ENCODE measurements around the gene DCLRE1B.

DNA sequence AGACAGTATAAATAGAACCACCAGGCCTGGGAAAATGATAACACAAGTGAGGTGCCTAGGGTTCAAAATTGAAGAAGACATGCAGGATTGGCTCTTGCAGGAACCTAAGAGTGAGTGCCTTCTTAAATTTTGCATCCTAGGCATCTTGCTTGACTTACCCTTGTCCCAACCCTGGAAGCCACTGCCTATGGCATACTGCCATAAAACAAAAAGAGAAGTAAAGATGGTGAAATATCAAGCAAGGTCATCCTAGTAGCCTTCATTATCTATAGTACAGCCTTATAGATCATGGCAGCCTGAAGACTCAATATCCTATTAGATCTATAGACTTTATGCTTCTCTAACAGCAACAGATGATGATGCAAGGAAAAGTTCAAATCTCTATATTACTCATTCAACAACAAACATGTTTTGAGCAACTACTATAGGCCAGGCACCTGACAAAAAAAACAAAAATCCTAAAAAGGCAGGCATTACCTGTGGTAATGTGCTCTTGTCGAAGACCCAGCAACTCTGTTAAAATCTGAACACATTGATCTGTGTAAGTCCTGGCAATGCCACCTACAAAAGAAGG, 6.8 kb upstream of the DCLRE1B start:
- TF ChIP-seq, protein P1, sequence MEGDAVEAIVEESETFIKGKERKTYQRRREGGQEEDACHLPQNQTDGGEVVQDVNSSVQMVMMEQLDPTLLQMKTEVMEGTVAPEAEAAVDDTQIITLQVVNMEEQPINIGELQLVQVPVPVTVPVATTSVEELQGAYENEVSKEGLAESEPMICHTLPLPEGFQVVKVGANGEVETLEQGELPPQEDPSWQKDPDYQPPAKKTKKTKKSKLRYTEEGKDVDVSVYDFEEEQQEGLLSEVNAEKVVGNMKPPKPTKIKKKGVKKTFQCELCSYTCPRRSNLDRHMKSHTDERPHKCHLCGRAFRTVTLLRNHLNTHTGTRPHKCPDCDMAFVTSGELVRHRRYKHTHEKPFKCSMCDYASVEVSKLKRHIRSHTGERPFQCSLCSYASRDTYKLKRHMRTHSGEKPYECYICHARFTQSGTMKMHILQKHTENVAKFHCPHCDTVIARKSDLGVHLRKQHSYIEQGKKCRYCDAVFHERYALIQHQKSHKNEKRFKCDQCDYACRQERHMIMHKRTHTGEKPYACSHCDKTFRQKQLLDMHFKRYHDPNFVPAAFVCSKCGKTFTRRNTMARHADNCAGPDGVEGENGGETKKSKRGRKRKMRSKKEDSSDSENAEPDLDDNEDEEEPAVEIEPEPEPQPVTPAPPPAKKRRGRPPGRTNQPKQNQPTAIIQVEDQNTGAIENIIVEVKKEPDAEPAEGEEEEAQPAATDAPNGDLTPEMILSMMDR (IDR thresholded peaks at IDR 0.05; ENCODE audit: low read length), result no peak
- no peak for TF ChIP-seq EZH2 (IDR thresholded peaks at IDR 0.05; ENCODE audit: borderline replicate concordance, low read length)
